Raji (cell line): ENCODE measurements around the gene HELZ.

Experiments used
- POLR2A ChIP-seq: IDR thresholded peaks from 2 replicates; pipeline ENCODE4 v1.6.1; 2011; ENCODE audit warnings: low read depth, low read length, control low read depth; ENCODE audit not compliant: insufficient read depth

The HELZ gene

DNA sequence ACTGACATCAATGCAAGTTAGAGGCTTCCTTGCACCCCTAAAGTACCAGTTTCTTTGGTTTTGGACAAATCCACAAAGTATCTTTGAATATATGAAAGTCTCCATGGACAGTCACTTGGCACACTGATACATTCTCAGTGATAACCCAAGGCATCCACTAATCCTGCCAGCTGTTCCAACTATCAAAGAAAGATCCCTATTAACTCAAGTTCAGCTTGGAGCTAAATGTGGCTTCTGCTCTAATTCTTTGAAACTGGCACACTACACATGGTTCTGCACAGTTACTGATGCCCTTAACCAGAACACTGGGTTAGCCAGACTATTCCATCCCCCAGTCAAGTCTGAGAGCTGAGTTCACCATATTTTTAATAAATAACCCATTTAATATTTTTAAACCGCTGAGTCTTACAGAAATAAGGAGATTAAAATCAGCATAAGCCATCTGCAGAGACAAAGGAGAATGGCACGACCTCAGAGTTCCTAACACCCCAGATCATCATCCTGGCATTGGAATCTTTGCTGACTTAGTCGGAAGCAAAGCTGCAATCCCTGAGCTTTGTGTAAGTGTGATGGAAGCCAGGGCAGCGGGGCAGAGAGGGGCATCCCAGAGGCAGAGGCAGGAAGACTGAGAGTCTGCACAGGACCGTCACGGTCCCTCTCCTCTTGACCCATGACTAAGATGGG lies 194.4 kb downstream of the HELZ start:
- TF ChIP-seq POLR2A = no peak

DNA sequence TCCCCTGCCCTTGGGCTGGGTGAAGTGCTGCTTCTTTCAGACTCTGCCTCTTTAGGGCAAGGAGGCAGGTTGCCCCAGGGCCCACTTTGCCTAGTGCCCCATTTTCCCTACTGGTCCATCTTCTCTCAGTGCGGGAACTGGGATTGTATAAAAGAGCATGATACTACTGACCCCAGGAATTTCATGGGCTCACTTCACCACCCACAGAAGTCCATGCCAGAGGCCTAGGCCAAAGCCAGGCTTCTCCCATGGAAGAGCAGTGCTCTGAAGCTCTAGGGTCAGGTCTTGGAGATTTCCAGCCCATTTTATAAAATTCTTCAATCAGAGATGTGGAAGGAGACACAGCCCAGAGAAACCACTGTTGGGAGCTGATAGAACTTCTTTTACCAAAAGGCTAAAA lies 194.9 kb downstream of the HELZ start:
- TF ChIP-seq POLR2A = no peak

- TF ChIP-seq POLR2A = no peak
Observed at GRCh38 chr17:67049025-67049739, 195.8 kb downstream of the HELZ start.

GRCh38 chr17:67047382-67047781 lies 197.6 kb downstream of the HELZ start:
- no peak for TF ChIP-seq POLR2A

DNA sequence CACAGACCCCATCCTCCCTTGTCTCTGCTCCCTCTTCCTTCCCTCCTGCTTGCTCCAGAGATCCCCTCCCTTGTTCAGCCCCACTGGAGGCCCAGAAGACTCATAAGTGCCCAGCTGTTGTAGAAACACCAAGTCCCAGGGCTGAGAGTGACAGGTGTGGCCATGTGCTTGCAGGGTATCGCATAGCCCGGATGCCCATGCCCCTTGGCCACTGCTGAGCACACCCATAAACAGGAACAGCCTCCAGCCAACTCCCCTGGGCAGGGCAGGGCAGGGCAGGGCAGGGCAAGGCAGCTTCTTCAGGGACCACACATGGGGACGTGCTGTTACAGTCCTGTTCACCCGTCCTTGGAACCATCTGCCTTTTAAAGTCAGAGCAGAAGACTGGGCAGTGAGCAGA lies 198.6 kb downstream of the HELZ start:
- no peak for TF ChIP-seq POLR2A

DNA sequence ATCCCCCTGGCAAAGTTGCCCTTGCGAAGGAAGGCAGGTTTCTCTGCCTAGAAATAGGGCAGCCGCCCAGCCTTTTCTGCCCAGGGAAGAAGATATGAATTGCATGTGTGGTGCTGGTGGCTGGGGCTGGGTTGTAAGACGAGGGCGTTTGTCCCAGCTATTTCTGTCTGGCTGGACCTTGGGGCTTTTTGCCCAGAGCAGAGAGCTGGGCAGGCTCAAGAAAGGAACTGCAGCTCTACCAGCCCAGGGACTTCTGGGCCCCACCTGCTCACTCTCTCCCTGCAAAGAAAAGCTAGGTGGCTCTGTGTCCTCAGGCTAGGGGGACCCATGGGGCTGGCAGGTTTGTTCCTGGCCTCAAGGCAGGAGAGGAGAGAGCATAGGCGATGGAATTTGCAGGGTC lies 200.1 kb downstream of the HELZ start:
- no peak for TF ChIP-seq POLR2A

DNA sequence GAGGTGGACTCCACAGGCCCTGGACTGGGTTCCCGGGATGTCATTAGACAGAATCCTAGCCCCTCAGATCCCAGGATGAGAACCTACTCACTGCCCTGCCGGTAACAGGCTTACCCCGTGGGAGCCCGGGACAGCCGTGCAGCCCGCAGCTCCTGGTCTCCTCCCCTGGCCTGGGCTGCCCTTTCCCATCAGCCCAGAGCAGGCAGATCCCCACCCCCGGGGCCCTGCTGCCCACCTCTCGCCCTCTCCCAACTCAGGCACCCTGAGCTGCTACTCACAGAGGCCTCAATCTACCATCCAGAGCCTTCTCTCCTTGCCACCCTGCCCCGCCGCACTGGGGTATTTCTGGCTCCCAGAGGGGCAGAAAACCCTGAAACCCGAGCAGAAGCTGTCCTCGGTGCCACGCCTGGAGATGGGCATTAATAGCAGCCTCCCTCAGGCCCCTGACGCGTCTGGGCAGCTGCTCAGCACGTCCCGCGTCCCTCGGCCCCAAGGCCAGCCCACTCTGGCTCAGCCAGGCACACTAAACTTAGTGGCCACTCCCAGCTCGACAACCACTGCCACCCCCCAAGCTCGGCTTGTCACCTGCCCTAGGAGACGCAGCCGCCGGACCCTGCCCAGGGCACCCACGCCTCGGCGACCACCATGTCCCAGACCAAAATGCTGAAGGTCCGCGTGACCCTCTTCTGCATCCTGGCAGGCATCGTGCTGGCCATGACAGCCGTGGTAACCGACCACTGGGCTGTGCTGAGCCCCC lies 200.8 kb downstream of the HELZ start, which contains the start of gene CACNG1:
Gene CACNG1, plus strand, starts transcription at position 539 of the 757 bp plus-strand sequence. Its CDS starts 107 bp downstream, at position 646.
- no peak for TF ChIP-seq POLR2A

DNA sequence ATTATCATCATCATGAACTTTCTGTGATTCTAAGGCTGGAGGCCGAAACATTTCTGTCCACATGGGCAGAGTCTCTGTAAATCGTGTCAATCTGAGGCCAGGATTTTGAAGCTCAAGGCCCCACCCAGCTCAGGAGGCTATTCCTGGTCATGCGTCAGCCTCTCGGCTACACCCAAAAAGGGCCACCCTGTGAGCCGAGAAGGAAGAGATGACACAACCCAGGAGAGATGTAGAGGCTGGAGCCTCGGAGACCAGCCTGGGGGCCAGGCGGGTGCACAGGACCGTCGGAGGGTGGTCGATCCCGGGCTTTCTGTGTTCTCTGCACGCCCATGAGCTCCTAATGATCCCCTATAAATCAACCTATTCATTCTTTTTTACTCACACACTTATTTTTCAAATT lies 201.7 kb downstream of the HELZ start:
- no peak for TF ChIP-seq POLR2A

DNA sequence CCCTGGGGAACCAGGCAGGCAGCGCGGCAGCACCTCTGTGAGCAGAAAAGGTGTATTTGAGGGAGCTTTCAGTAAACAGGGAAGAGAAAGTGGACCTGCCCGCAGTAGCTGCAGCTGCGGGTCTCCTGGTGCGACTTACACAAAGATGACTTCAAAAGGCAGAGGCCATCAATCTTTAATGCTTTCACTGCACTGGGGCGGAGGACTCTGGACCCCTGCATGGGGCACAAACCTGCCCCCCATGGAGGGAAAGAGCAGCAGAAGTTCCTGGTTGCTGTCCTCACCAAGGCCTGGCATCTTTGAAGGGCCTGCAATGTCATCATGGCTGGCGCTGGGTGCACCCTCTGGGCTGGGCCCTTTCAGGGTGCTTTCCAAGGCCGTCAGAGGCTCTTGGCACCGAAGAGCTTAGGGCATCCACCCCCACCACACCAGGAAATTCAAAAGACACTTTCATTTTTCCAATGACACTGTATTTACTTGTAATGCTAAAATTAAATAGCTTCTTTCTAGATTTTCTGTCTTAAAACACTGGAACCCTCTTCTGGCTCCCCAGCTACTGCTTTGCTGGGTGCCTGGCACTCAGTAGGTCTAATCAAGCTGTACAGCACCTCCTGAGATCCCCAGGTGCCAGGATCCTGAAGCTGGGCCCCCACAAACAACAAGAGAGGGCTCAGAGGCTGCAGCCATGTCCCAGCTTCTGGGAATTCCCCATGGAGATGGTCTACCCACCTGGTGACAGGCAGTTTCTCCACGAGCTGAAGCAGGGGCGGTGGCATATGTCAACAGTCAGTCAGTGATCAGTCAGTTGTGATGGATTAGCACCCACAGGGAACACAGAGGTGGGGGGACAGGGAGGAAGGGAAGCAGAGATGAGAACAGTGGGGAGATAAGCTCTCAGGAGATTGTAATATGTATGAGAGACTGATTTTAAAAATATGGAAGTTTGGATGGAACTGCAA lies 202.8 kb downstream of the HELZ start:
- TF ChIP-seq POLR2A = no peak

GRCh38 chr17:67041531-67041930 lies 203.5 kb downstream of the HELZ start:
- TF ChIP-seq POLR2A = no peak

GRCh38 chr17:67040652-67041051 lies 204.3 kb downstream of the HELZ start:
- no peak for TF ChIP-seq POLR2A

DNA sequence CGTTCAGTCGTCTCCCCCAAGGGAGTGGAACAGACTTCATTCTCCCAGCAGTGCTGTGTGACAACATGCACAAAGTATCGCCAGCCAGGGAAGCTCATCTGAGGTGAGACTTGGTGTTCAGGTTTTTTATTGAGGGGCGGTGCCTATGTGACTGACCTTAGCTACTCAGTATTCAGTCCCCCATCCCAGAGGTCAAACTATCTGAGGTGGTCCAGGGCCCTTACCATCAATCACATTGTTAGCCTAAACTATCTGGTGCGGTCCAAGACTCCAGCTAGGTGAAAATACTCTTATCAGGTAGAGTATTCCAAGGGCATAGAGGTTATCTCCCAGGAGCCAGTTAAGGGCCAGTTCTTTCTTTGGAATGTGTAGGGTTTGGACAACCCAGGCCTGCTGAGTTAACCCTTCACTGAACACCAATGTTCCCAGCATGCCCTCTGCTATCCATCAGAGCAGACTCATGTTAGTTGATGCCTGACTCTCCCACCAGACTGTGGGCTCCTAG lies 206.1 kb downstream of the HELZ start:
- TF ChIP-seq POLR2A = no peak

DNA sequence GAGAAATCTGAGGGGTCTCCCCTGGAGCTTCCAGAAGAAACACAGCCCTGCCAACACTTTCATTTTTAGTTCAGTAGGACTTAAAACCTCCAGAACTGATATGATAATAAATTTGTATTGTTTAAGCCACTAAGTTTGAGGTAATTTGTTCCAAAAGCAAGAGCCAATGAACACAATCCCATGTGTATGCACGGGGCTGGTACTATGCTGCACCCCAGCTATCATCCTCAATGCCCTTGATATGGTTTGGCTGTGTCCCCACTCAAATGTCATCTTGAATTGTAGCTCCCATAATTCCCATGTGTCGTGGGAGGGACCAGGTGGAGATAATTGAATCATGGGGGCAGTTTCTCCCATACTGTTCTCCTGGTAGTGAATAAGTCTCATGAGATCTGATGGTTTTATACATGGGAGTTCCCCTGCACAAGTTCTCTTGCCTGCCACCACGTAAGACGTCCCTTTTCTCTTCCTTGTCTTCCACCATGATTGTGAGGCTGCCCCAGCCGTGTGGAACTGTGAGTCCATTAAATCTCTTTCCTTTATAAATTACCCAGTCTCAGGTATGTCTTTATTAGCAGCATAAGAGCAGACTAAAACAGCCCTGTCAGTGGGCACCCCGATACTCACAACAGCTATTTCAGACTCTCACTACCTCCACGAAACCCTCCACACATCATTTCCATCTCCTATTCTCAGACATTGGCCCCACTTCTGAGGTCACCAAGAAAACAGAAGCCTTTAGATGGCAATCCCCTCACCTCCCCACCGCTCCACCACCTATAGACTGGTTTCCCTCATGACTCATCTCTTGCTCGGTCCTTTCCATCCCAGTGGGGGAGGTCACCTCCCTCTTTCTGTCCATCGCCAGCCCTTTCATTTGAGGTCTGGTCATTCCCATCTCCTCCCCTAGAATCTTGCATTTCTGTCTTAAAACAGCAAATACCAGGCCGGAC lies 209.6 kb downstream of the HELZ start:
- TF ChIP-seq POLR2A = no peak

- TF ChIP-seq POLR2A = no peak
Observed at GRCh38 chr17:67033613-67034012, 211.4 kb downstream of the HELZ start.

DNA sequence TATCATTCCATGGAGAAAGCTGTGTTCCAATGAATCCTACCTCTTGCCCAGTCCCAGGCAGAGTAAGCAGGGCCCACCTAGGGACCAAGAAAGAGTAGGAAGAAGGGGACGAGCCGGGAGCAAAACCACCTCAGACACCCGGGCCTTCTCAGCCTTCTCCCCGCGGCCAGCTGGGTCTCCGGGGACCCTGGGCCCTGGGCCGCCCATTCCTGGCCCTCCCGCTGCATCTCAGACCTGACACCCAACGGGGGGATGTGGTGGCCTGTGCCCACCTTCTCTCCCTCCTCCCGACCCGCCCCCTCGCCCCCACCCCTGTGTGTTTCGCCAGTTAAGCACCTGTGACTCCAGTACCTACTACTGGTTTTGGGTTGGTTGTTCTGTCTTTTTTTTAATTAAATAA lies 212.0 kb downstream of the HELZ start:
- TF ChIP-seq POLR2A = no peak
